SK-N-SH (cell line): ENCODE data around the gene LRMDA. TPM values are rescaled to one million over a fixed set of nuclear protein-coding genes. Genes with fewer than 3 reads are reported as not detected.

ENCODE experiments used
- CTCF ChIA-PET: fragments of 300-600, 350-600 bp; formaldehyde crosslinking; extraction: SDS; loops from one replicate; lab custom pipeline; 2021; lab: Yijun Ruan, JAX
- POLR2A ChIA-PET: fragments of 350-600 bp; sonication (Branson Sonifier 250); formaldehyde crosslinking; extraction: SDS; loops from one replicate; lab custom pipeline; 2020; ENCODE audit warnings: antibody characterized with exemption, inconsistent platforms; lab: Yijun Ruan, JAX
- DNase-seq: peaks from one replicate; pipeline ENCODE4 v3.0.0; 2012
- H2AFZ ChIP-seq: fragments of 200-600 bp; sonication (generic); 2 replicates; pipeline ENCODE4 v1.8.1; 2016; ENCODE audit warnings: antibody characterized with exemption, mild to moderate bottlenecking, low read depth
- H3F3A ChIP-seq: fragments of 200-600 bp; sonication (generic); replicated peaks from 2 replicates; pipeline ENCODE3; 2016; ENCODE audit warnings: antibody characterized with exemption, mild to moderate bottlenecking; ENCODE audit not compliant: insufficient read depth
- H3K27ac ChIP-seq, 2 experiments: fragments of 200-500 bp in 1 of 2; fragments of 200-600 bp in 1 of 2; sonication (Bioruptor generic) in 1 of 2; sonication (generic), shearing (Covaris generic) in 1 of 2; 2 replicates each; pipeline versions ENCODE4 v1.5.1 to v1.6.1; 2014 to 2016; ENCODE audit warnings: low read depth in 2 of 2, inconsistent platforms in 1 of 2, low read length in 1 of 2, mild to moderate bottlenecking in 1 of 2, mixed read lengths in 1 of 2
- H3K27me3 ChIP-seq: fragments of 200-600 bp; sonication (generic), shearing (Covaris generic); 2 replicates; pipeline ENCODE4 v1.6.1; 2016; ENCODE audit warnings: mixed run types; ENCODE audit not compliant: insufficient read depth
- H3K36me3 ChIP-seq, 2 experiments: fragments of 200-500 bp in 1 of 2; fragments of 200-600 bp in 1 of 2; sonication (Bioruptor generic) in 1 of 2; sonication (generic) in 1 of 2; replicated peaks in 1 of 2; 2 replicates each; pipeline versions ENCODE3 to v1.5.1; 2014 to 2016; ENCODE audit warnings: low read length in 1 of 2, mild to moderate bottlenecking in 1 of 2; ENCODE audit not compliant: insufficient read depth in 2 of 2, control insufficient read depth in 1 of 2
- H3K4me1 ChIP-seq, 2 experiments: fragments of 200-500 bp in 1 of 2; fragments of 200-600 bp in 1 of 2; sonication (Bioruptor generic) in 1 of 2; sonication (generic), shearing (Covaris generic) in 1 of 2; 2 replicates each; pipeline versions ENCODE4 v1.5.1 to v1.6.1; 2014 to 2016; ENCODE audit warnings: low read depth in 1 of 2, low read length in 1 of 2, mixed run types in 1 of 2; ENCODE audit not compliant: insufficient read depth in 2 of 2, control insufficient read depth in 1 of 2
- H3K4me2 ChIP-seq: fragments of 200-600 bp; sonication (generic), shearing (Covaris generic); 2 replicates; pipeline ENCODE4 v1.6.1; 2017; ENCODE audit warnings: mixed run types
- H3K4me3 ChIP-seq, 2 experiments: fragments of 200-500 bp in 1 of 2; fragments of 200-600 bp in 1 of 2; sonication (Bioruptor generic) in 1 of 2; sonication (generic), shearing (Covaris generic) in 1 of 2; 2 replicates each; pipeline versions ENCODE4 v1.5.1 to v1.8.1; 2014 to 2016; ENCODE audit warnings: low read depth in 2 of 2, inconsistent platforms in 1 of 2, low read length in 1 of 2, mild to moderate bottlenecking in 1 of 2, mixed read lengths in 1 of 2, moderate library complexity in 1 of 2
- H3K79me2 ChIP-seq: fragments of 200-600 bp; sonication (generic); 2 replicates; pipeline ENCODE4 v1.8.1; 2017; ENCODE audit warnings: mild to moderate bottlenecking; ENCODE audit not compliant: insufficient read depth
- H3K9ac ChIP-seq: fragments of 200-600 bp; sonication (generic); 2 replicates; pipeline ENCODE4 v1.6.1; 2017; ENCODE audit warnings: mixed run types
- H3K9me2 ChIP-seq: fragments of 200-600 bp; sonication (generic); 2 replicates; pipeline ENCODE4 v1.6.1; 2017; ENCODE audit warnings: mixed run types
- H3K9me3 ChIP-seq: fragments of 200-600 bp; sonication (generic); 2 replicates; pipeline ENCODE4 v1.6.1; 2017; ENCODE audit warnings: mixed run types, mild to moderate bottlenecking, moderate library complexity
- H4K20me1 ChIP-seq: fragments of 200-600 bp; sonication (generic); 2 replicates; pipeline ENCODE4 v1.6.1; 2017; ENCODE audit warnings: mild to moderate bottlenecking, mixed run types; ENCODE audit not compliant: insufficient read depth
- CHD2 ChIP-seq: fragments of 150-350 bp; IDR thresholded peaks from 2 replicates; pipeline ENCODE4 v1.6.1; 2018; ENCODE audit warnings: low read length; ENCODE audit not compliant: partially characterized antibody
- ELF1 ChIP-seq: IDR thresholded peaks from 2 replicates; pipeline ENCODE4 v1.4.0; 2012
- EP300 ChIP-seq, 2 experiments: IDR thresholded peaks; 2 replicates each; pipeline versions ENCODE4 v1.4.0 to v1.6.1; 2012; ENCODE audit warnings: borderline replicate concordance in 1 of 2, low read depth in 1 of 2, low read length in 1 of 2
- EZH2phosphoT487 ChIP-seq: fragments of 200-600 bp; sonication (generic); IDR thresholded peaks from 2 replicates; pipeline ENCODE4 v1.6.1; 2017; ENCODE audit warnings: low read depth, mixed run types, mild to moderate bottlenecking, antibody characterized with exemption, moderate library complexity, borderline replicate concordance
- FOSL2 ChIP-seq: IDR thresholded peaks from 2 replicates; pipeline ENCODE4 v1.4.0; 2012; ENCODE audit warnings: low read depth, mild to moderate bottlenecking, moderate library complexity, borderline replicate concordance
- FOXJ3 ChIP-seq: sonication (generic); formaldehyde crosslinking; IDR thresholded peaks from 2 replicates; pipeline ENCODE4 v1.5.1; 2020; ENCODE audit warnings: mild to moderate bottlenecking, missing genetic modification reagents
- FOXM1 ChIP-seq: IDR thresholded peaks from 2 replicates; pipeline ENCODE4 v1.4.0; 2012; ENCODE audit warnings: low read depth, mild to moderate bottlenecking
- GABPA ChIP-seq: IDR thresholded peaks from 2 replicates; pipeline ENCODE4 v1.4.0; 2012; ENCODE audit warnings: low read depth, mild to moderate bottlenecking
- MXI1 ChIP-seq: IDR thresholded peaks from 2 replicates; pipeline ENCODE4 v1.6.1; 2012; ENCODE audit warnings: mild to moderate bottlenecking, low read depth, low read length, improper control_type of control experiment
- NFIC ChIP-seq: IDR thresholded peaks from 2 replicates; pipeline ENCODE4 v1.4.0; 2012; ENCODE audit warnings: borderline replicate concordance
- NRF1 ChIP-seq: IDR thresholded peaks from 2 replicates; pipeline ENCODE4 v1.6.1; 2012; ENCODE audit warnings: low read depth, mild to moderate bottlenecking, low read length
- POLR2AphosphoS5 ChIP-seq: IDR thresholded peaks from 2 replicates; pipeline ENCODE4 v1.6.1; 2012; ENCODE audit warnings: low read depth, low read length
- RCOR1 ChIP-seq: fragments of 150-350 bp; IDR thresholded peaks from 2 replicates; pipeline ENCODE4 v1.6.1; 2017; ENCODE audit warnings: antibody characterized with exemption, low read length
- REST ChIP-seq: IDR thresholded peaks from 2 replicates; pipeline ENCODE4 v1.6.1; 2012; ENCODE audit warnings: mild to moderate bottlenecking, low read depth, low read length, moderate library complexity
- RXRA ChIP-seq: IDR thresholded peaks from 2 replicates; pipeline ENCODE4 v1.4.0; 2012; ENCODE audit warnings: low read depth, mild to moderate bottlenecking, borderline replicate concordance
- TCF12 ChIP-seq: IDR thresholded peaks from 2 replicates; pipeline ENCODE4 v1.4.0; 2012
- TEAD4 ChIP-seq: IDR thresholded peaks from 2 replicates; pipeline ENCODE4 v1.4.0; 2012; ENCODE audit warnings: mild to moderate bottlenecking, borderline replicate concordance; ENCODE audit not compliant: insufficient read depth
- WGBS: methylation state at CpG from one replicate; pipeline ENCODE4 v1.1.6; 2017; ENCODE audit warnings: low lambda C conversion rate; 5-methylcytosine and 5-hydroxymethylcytosine counted together
- polyA plus RNA-seq, 3 experiments: library from polyadenylated mRNA; depleted of rRNA; stranded (reverse); fragments of >200 nt; gene quantifications; 2 replicates each; pipeline ENCODE4 v1.2.3, GENCODE V29; 2012

Gene LRMDA
- polyA plus RNA-seq, 1 of the 3 experiments (the other 2 are of a cell fraction), result 0.95 TPM

GRCh38 chr10:75916906-75917305 is 485.5 kb downstream of the LRMDA start:
- Histone ChIP-seq H3K79me2 (no peaks in the 10 kb centered on the region), H3K4me3 (no peak overlapping the region), H3K4me2 (no peak overlapping the region), H3K4me1 (no peaks in the 10 kb centered on the region), H3F3A (no peaks in the 10 kb centered on the region), H3K9me3 (no peaks in the 10 kb centered on the region), H3K9me2 (no peaks in the 10 kb centered on the region), H3K27ac (no peak overlapping the region), H3K36me3 (no peaks in the 10 kb centered on the region)
- POLR2A ChIA-PET, result interaction anchor here (0.6 kb wide), 1 partner anchor 1054 kb away, joined by 3 read pairs; no protein-coding TSS in a partner anchor
- DNase-seq, result no peak
- WGBS, result 71% methylated on average over 3 of the region's 3 CpGs
- CTCF ChIA-PET, result interaction anchor here (0.6 to 1.6 kb wide), 3 partner anchors 9 to 495 kb away, joined by 3 to 4 read pairs (median 4); no protein-coding TSS in a partner anchor
- TF ChIP-seq ELF1 (no peak), EP300 (IDR thresholded peaks at IDR 0.05; ENCODE audit: borderline replicate concordance in 1 of 2, low read depth in 1 of 2, low read length in 1 of 2) (no peak), FOSL2 (no peak), CHD2 (no peak), TEAD4 (no peak), POLR2AphosphoS5 (no peak)
- TF ChIP-seq, all 33 proteins: peak for 0
- H3K9ac ChIP-seq, result no peak overlapping the region
- H2AFZ ChIP-seq, result no peak overlapping the region
- H4K20me1 ChIP-seq, result no peaks in the 10 kb centered on the region
- H3K27me3 ChIP-seq, result no peaks in the 10 kb centered on the region

DNA sequence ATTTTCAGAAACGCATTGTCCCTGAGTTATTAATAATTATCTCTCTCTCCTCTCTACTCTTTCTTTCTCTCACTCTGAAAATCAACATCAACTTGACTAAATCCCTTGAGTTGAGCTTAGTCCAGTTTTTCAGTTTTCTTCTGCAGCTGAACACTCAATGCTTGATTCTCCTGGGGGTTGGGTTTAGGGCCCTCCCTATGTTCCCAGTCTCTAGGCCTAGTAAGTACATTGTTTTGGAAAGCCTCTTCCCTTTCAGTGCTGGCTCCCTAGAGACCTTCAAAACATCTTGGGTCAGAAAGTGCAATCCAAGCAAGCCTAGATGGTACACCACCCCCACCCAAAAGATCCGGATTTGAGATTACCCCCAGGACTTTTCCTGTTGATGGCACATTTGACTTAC is 488.5 kb downstream of the LRMDA start:
- 64% methylated on average over 2 of the region's 2 CpGs for WGBS
- Histone ChIP-seq H3K9ac (no peak overlapping the region), H4K20me1 (no peaks in the 10 kb centered on the region), H3K36me3 (no peaks in the 10 kb centered on the region), H3K79me2 (no peaks in the 10 kb centered on the region), H3F3A (no peaks in the 10 kb centered on the region), H3K9me2 (no peaks in the 10 kb centered on the region), H2AFZ (no peak overlapping the region), H3K4me2 (no peak overlapping the region), H3K4me1 (no peaks in the 10 kb centered on the region), H3K27ac (no peak overlapping the region), H3K27me3 (no peaks in the 10 kb centered on the region; the same call in 1 of the 2 replicates), H3K9me3 (no peaks in the 10 kb centered on the region), H3K4me3 (no peak overlapping the region)
- TF ChIP-seq FOSL2 (no peak), REST (no peak), NRF1 (no peak), GABPA (no peak), FOXM1 (no peak), FOXJ3 (CRISPR knock-in tag) (no peak), RCOR1 (no peak), TCF12 (no peak), EZH2phosphoT487 (no peak), NFIC (no peak), MXI1 (no peak), RXRA (no peak), CHD2 (no peak)
- CTCF ChIA-PET, result interaction anchor here (1.5 to 2.3 kb wide), 2 partner anchors 9 to 10 kb away, joined by 3 to 8 read pairs; no protein-coding TSS in a partner anchor
- no peak for DNase-seq
- POLR2A ChIA-PET, result no interaction called here
